Measurements from ENCODE around the gene CNGA2.
"Not testable (repeated sequence)": the region's sequence is repeated elsewhere in the genome, so short reads cannot be mapped to it uniquely, and the experiment has no call there.

The CNGA2 gene

DNA sequence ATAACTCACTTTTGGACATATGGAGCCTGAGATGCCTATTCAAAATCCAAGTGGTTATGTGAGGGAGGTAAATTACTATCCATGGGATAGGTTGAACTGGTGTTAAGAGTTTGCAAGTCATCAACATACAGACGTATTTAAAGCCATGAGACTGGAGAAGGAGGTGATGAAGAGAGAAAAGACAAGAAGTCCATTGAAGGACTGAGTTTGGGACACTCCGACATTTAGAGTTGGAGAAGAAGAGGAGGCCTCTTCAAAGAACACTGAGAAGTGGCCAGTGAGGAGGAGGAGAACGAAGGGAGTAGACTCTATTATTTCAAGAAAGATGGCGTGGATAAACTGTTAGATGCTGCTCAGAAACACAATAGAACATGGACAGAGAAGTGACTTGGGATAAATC is at the start of gene CNGA2:
Gene CNGA2 (plus strand): TSS at position 301 of the 400 bp plus-strand sequence. CDS start 3,738 bp downstream, outside the sequence.
- DNase-seq: no peak

DNA sequence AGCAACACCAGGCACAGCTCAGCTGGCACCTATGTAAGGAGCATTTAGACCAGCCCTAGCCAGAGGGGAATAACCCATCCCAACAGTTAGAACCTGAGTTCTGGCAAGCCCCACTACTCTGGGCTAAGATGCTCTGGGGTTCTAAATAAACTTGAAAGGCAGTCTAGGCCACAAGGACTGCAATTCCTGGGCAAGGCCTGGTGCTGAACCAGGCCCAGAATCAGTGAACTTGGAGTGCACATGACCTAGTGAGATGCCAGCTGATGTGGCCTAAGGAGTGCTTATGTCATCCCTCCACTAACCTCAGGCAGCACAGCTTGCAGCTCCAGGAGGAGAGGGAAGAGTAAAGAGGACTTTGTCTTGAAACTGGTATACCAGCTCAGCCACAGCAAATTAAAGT is 46.9 kb upstream of the CNGA2 start:
- DNase-seq: no peak

DNA sequence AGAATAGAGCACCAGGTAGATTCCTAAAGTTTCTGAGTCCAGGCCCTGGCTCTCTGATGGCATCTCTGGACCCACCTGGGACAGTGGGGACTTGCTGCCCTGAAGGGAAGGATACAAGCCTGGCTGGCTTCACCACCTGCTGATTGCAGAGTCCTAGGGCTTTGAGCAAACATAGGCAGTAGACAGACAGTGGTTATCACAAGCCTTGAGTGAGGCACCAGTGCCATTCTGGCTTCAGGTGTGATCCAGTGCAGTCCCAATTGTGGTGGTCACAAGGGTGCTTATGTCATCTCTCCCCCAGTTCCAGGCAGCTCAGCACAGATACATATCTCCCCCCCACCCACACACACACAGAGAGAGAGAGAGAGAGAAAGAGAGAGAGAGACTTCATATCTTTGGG is 45.9 kb upstream of the CNGA2 start:
- no peak for DNase-seq

DNA sequence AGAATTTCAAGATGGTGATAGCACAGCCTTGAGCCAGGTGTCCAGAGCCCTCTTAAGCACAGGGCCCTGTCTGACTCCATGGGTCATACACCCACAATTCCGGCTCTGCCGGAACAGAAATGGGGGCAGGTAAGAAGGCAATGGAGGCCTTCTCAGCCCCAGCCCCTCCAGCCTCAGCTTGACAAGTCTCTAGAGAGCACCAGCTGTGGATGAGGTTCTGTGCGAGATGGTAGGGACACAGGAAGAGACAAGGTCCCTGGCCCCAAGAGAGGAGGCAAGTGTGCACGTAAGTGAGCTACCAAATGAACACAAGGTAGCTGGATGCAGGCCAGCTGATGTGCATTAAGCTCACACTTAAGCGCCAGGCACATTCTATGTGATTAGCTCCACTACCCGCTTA is 41.7 kb upstream of the CNGA2 start:
- DNase-seq: no peak

DNA sequence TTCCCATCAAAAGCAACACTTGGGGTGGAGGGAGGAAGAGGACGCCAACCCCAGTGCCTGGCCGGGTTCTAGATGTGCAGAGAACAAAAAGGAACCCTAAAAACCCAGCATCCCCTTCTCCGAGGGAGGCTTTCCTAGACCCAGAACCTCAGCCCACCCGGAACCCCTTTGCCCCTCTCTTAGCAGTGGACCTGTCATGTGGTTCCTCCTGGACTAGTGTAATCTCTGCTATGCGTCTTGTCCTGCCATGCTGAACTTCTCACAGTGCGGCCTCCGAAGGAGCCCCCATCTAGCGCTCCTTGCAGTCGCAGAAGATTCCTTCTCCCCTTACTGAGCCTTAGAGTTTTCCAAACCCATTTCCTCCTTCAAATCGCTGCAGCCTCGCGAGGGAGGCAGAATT is 40.4 kb upstream of the CNGA2 start:
- DNase-seq: no peak

DNA sequence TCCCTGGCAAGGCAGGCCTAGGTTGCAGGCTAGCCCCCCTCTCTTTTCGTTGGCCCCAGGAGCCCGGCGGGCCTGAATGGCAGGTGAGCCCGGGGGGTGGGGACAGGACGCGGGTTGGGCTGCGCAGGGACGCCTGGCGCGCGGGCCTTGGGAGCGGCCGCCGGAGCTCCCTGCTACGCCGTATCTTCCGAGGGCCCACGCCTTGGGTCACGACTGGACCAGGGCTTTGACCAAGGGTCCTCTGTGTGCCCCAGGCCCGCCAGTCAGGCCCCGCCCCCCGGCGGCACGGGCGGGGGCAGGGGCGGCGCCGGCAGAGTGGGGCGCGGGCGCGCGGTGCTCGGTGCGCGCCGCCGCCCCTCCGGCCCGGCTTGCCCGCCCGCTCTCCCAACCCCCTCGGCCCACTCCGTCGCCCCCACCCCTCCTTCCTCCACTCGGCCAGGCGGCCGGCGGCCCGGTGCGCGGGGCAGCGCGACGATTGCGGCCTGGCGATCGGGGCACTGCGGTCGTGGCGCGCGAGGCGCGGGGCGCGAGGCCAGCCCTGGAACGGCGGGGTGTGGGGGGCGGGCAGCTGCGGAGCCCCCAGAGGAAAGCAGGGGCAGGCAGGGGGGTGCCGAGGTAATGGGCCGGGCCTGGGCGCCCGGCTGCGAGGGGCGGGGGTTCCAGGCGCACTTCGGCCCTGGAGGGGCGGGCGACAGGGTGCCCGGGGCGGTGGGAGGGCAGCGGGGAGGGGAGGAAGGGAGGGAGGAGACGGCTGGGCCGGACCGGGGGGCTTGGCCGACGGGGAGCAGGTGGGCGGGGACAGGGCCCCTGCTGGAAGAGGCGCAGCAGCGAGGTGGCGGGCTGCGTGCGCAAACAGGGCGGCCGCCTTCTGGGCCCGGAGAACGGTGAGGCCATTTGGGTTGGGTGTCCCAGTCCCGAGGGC is 39.6 kb upstream of the CNGA2 start, which contains the start of gene PRRG3:
Gene PRRG3 (plus strand): TSS at position 798 of the 922 bp plus-strand sequence. CDS start 3,357 bp downstream, outside the sequence.
- DNase-seq: no peak

DNA sequence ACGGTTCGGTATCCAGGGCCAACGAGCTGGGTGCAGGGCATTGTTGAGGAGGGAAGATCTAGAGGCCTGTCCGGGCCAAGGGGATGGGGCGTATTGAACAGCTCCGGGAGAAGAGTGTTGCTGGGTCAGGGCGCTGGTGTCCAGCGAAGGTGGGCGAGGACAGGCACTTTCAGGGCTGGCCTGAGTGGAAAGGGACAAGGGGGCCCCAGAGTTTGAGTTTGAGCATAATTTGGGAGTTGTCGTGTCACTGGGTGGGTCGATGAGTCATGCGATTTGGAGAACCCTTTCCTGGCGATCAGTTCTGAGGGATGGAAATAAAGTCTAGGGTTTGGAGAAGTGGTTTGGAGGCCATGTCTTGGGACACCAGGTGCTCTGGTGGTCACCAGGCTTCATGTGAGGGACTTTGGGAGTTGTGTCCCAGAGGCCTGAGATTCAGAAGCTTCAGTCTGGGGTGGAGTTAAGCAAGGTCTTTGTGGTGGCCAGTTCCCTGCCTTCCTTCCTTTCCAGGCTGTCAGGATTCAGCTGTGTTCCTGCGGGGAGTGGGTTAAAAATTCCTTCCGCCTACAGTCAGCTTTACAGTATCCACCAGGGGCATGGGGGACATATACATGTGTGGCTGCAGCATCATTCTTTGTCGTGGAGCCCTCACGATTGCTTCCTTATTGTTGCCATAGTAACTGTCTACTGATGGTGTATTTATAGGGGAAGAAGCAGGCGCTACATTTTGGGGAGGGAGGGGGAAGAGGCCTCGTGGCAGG is 38.8 kb upstream of the CNGA2 start:
- no peak for DNase-seq

DNA sequence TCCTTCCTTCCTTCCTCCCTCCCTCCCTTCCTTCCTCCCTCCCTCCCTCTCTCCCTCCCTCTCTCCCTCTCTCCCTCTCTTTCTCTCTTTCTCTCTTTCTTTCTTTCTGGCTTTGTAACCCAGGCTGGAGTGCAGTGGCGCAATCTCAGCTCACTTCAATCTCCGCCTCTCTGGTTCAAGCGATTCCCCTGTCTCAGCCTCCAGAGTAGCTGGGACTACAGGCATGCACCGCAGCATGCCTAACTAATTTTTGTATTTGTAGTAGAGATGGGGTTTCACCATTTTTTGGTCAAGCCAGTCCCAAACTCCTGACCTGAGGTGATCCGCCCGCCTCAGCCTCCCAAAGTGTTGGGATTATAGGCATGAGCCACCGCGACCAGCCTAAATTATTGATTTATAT is 37.5 kb upstream of the CNGA2 start:
- DNase-seq: not testable (repeated sequence)

DNA sequence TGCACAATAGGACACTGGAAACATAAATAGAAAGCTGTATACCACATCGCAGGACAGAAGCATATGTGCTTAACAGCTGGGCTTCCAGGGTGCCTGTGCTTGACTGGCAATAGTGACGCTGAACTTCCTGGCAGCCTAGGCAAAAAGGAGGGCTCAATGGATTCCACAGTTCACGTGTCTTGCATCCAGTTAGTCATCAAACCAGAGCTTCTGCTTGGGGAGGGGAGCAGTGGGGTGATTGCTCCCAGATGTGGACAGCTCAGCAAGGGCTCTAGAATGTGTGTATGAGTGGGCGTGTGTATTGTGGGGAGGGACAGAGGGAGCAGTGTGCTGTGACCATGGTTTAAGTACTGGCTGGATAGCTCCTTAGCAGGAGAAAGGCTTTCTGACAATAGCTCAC is 37.0 kb upstream of the CNGA2 start:
- no peak for DNase-seq

DNA sequence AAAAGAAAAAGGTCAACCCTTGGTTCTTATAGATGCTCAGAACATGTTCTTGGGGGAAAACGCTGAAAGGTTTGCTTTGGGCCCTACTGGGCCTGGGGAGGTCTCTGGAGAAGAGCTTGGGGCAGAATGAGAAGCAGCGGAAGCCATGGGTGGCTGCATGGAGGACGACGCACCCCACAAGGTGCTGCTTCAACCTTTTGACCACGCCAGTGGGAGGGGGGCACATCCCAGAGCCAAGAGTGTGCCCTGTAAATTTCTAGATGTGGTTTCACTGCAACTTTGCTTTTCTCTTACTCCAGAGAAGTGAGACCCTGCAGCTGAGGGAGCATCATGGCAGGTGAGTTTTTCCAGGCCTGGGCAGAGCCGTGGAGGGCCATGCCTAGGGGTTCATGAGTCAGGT is 36.1 kb upstream of the CNGA2 start:
- no peak for DNase-seq

DNA sequence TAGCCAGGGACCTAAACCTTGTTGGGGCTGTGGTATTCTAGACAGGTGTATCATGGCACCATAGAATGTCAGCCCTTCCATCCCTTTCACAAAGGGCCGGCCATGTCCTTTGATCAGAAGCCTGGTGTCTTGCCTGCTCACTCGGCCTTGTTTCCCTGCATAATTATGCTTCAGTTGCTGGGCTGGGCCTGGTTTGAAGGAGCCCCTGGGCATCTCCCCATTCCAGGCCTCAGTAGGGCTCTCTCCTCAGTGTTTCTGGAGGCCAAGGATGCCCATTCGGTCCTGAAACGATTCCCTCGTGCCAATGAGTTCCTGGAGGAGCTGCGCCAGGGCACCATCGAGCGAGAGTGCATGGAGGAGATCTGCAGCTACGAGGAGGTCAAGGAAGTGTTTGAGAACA is 34.8 kb upstream of the CNGA2 start:
- no peak for DNase-seq

DNA sequence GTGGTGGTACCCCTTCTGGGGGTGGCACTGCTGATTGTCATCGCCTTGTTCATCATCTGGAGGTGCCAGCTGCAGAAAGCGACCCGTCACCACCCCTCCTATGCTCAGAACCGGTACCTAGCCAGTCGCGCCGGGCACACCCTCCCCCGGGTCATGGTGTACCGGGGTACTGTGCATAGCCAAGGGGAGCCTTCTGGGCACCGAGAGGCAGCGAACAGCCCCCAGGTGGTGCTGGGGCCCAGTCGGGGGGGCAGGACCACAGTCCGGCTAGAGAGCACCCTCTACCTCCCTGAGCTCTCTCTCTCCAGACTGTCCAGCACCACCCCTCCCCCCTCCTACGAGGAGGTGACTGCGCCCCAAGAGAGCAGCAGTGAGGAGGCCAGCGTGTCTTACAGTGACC is 34.0 kb upstream of the CNGA2 start:
- DNase-seq: no peak

DNA sequence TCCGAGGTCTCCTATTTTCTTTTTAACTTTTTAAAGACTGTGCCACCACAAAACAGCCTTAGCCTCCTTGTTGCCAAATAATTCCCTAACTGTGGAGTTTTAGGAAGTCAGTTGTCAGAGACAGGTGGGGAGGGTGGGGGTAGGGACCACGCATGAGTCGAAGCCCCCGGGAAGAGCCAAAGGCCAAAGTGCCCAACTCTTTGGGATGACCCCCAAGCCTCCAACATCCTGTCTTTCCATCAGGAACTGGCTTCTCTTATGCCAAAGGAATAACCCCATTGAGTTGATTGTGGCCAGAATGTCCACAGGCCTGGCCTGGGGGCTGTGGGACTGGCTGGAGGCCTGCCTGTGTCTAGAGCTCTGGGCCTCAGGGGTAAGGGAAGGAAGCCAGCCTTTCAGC is 33.5 kb upstream of the CNGA2 start:
- no peak for DNase-seq

DNA sequence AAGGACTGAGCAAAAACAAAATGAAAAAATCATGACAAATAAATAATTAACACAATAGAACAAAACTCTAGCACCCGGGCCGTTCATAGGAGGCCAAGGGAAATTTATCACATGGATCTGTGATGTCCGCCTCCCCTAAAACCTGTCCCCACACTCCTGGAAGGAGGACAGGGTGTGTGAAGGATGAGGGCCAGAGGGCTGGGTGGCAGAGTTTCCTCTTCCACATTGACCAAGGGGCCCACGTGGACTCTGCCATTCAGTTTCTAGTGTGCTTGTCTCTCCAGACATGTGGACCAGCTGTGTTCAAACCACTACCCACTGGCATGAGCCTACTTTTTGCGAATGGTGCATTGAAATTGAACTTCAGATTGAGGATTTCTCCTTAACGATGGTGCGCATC is 33.0 kb upstream of the CNGA2 start:
- DNase-seq: no peak

DNA sequence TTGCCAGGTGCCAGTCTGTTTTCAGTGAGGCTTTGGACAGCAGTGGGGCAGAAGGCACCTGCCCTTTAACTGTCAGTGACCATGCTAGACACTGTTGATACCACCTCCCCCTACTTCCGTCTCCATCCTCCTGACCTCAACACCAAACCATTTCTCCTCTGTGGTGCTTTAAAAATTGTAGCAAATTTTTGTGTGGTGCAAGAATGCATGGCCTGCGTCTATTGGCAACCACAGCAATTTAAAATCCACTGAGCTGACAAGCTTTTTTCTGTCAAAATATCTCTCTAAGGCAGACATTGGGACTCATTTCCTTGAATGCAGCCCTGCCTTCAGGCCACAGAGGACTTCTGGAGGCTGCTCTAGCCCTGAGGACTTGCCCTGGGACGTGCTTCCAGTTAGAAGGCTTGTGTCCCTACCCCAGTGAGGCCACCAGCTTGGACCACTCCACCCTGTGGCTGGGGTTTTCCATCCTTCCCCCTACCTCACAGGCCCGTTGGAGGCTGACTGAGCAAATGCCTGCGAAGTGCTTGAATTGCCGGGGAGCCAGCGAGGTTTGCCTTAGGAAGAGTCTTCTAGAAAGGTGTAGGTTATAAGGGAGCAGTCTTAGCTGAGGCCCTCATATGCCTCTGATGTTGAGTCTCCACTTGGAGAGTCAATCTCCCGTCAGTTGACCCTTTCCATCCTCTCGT is 32.4 kb upstream of the CNGA2 start:
- DNase-seq: no peak

DNA sequence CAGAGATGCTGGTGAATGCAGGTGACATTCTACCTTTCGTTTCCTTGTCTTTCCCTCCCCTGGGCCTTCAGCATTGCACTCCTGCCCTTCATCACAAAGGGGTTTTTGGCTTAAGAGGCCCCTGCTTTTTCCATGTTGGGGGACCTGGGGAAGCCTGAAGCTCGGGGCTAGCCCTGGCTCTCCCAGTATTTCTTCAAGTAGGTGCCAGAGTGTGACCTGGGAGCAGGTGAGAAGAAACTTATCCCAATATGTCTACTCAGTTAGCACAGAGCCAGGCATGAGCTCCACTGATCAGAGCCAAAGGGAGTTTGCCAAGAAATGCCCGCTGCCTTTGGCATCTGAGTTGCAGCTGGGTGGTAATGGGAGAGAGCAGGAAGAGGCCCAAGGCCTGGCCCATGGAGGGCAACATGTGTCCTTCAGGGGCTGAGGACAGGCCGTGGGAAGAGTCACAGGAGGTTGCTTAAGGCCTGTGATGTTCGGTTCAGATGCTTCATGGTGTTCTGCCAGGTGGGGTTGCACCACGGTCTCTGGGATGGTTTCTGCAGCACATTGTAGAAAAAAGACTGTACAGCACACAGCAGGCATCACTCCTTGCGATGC is 31.7 kb upstream of the CNGA2 start:
- DNase-seq: no peak

DNA sequence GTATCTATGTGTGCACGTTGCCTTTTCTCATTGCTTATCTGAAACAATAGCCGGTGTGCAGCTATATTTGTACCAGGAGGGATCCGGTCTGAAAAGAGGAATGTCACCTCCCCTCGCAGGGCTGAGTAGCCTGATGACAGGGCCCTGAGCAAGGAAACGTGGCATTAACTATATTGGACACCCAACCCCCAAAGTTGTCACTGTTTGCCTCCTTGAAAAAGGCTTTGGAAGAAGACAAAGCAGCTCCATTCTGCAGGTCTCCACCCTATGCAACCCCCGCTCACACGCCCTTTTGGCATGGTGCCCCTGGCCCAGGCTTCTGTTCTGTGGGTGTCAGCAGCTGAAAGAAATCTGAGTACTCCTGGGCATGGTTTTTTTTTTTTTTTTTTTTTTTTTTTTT is 31.1 kb upstream of the CNGA2 start:
- DNase-seq: no peak

DNA sequence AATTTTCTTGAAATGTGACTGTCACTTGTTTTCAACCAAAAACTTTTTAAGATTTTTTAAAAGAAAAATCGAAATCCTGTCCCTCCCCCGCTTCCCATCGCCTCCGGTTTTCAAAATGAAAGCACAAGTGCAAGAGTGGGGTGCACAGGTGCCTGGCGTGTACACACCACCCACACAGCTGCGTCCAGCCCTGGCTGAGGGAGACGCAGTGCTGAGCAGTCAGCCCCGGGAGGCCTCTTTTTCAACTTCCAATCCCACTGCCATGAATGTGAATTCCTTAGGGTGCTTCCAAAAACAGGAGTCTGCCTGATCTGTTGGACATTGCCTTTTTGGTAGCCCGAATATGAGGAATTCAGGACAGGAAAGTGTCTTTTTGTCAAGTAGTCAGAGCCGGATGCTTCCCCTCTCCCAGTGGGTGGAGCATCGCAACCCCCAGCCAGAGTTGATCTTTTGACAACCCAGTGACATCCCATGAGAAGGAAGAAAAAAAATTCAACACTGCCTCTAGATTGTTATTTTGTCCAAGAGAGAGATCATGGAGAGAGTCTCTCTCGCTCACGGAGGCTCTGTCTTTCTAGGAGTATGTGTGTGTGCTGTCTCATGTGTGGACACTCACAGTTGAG is 30.4 kb upstream of the CNGA2 start:
- no peak for DNase-seq

DNA sequence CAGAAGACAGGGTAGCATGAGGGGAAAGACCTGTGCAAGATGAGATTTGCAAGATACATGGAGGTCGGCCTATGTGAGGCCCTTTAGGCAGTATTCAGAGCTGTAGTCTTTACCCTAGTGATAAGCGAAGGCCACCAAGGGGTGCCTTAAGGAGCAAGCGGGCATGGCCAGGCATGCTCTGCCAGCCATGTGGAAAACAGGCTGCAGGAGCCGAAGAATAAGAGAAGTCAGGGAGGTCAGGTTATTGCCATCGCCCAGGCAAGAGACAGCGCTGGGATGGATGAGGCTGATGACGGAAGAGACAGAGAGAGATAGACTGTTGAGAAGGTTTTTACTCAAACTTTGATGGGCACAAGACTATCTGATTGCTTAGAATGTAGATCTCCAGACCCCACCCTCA is 25.7 kb upstream of the CNGA2 start:
- DNase-seq: no peak

DNA sequence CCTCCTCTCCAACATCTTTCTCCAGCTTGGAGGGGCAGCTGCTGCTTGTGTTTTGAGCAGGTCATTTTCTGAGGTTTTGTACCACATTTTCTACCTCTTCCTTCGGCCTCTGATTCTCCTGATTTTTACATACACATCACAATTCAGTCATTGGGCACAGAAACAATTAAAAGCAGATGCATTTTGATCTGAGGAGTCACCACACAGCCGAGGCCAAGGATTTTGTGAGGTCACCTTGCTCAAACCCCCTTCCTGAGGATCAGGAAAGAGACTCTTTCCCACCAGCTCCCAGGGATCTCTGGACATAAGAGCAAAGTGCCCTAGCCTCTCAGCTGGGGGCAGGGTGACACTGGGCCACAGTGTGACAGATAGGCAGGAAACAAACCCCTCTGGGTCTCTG is 24.1 kb upstream of the CNGA2 start:
- no peak for DNase-seq

DNA sequence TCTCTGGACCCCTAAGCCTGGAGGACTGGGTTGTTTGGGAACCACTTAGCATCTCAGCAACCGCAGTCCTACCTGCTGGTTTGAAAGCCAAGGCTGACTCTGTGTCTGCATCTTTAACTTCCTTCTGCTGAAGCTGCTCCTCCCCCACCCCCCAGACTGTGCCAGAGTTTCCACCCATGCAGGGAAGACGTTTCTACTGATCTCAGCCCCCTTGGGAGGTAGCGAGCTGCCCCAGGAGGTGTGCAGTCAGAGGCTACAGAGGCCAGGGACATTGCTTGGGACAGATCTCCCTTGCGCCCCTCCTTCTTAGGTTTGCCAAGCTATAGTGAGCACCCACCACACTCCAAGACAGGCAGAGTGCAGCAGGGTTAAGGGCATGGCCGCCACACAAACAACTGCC is 23.4 kb upstream of the CNGA2 start:
- no peak for DNase-seq

DNA sequence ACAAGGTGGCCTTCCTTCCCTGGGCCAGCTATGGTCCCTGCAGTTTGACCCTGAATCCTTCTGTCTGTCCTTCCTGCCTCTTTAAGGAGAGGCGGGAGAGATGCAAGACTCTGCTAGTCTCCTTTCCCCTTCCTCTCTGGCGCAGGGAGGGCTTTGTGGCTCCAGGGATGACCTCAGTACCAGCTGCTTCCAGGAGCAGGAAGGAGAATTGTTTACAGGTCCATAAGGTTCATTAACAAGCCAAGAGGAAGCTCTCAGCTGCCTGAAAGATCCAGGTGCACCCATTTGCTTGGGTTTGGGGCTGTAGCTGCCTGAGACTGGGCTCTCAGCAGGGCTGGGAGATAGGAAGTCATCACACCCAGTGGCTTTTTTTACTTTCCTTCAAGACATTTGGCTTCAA is 22.8 kb upstream of the CNGA2 start:
- DNase-seq: no peak

DNA sequence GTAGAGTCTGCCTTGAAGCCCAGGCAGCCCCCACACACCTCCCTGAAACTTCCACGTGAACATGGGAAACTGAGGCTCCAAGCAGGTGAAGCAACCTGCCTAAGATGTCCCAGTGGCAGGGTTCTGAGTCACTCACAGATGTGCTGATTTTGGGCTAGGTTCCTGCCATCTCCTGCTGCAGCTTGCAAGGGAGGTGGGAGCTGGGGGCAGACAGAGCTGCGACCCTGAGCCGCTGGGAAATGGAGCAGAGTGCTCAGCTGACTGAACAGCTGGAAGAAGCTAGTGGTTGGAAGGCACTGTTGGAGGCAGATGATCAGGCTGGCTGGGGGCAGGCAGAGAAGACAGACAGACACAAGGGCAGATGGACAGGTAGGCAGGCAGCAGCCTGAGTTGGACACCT is 22.3 kb upstream of the CNGA2 start:
- no peak for DNase-seq

Measured in NCI-H1436 treated with DMSO at 0.1 percent for 48 hours (cell line).